ENCODE results near the gene EMP2. TPM values are rescaled to one million over a fixed set of nuclear protein-coding genes. Genes with fewer than 3 reads are reported as not detected.
A peak's percentile ranks its signal among the peaks of the same experiment; 100 is the strongest.

The EMP2 gene
- total RNA-seq, 1 donor from 2014 or later, result 0.45 TPM

GRCh38 chr16:10485698-10486382, 94.6 kb downstream of the EMP2 start:
- DNase-seq (ENCODE audit: low read depth), result peak; percentile 6

GRCh38 chr16:10485159-10485558, 95.2 kb downstream of the EMP2 start:
- DNase-seq (ENCODE audit: low read depth), result no peak

DNA sequence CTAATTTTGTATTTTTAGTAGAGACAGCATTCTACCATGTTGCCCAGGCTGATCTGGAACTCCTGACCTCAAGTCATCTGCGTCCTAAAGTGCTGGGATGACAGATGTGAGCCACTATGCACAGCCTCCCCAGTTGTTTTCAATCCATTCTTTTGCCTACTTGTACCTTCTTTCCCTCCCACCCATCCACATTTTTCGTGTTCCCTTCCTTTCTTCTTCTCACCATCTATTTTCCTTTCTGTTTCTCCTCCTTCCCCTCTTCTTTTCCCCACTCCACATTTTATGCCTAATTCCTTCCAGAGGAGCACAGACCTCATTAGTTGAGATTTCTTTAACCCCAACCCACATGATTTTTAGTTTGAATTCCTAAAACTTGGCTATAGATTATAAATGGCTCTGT, 100.2 kb downstream of the EMP2 start:
- no peak for DNase-seq (ENCODE audit: low read depth)

Other genes starting within 250 kb of the EMP2 start
- gene ATF7IP2, start 194.5 kb downstream of the EMP2 start, total RNA-seq, result 8.0 and 9.9 TPM in 2 replicates
- 0.25 TPM in 1 of 2 replicates, not detected in the other for gene TEKT5, start 114.3 kb upstream of the EMP2 start, total RNA-seq
- 21.9 and 22.5 TPM in 2 replicates for gene NUBP1, start 163.2 kb upstream of the EMP2 start, total RNA-seq
- 0.05 TPM in 1 of 2 replicates, not detected in the other for gene TVP23A, start 238.2 kb upstream of the EMP2 start, total RNA-seq

Data from renal cortical epithelial cell (primary cell).